ENCODE data around the gene MAB21L3.

DNA sequence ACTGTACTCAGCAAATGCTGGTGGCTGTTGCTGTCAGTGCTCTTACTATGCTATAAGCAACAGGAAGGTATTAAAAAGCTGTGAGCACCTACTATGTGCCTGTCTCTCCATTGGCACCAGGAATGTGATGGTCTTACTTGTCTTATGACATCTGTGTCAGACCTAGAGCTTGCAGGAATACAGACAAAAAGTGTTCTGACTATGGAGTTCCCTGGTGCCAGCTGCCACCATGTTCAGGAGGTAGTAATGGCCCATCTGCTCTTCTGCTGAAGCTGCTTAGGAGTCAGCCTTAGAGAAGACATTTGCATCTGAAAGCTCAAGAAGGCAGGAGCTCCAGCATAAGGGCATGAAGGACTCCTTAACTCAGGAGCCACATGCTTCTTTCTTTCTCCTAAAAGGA lies 52.3 kb downstream of the MAB21L3 start:
- TF ChIP-seq, protein P1, sequence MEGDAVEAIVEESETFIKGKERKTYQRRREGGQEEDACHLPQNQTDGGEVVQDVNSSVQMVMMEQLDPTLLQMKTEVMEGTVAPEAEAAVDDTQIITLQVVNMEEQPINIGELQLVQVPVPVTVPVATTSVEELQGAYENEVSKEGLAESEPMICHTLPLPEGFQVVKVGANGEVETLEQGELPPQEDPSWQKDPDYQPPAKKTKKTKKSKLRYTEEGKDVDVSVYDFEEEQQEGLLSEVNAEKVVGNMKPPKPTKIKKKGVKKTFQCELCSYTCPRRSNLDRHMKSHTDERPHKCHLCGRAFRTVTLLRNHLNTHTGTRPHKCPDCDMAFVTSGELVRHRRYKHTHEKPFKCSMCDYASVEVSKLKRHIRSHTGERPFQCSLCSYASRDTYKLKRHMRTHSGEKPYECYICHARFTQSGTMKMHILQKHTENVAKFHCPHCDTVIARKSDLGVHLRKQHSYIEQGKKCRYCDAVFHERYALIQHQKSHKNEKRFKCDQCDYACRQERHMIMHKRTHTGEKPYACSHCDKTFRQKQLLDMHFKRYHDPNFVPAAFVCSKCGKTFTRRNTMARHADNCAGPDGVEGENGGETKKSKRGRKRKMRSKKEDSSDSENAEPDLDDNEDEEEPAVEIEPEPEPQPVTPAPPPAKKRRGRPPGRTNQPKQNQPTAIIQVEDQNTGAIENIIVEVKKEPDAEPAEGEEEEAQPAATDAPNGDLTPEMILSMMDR (IDR thresholded peaks at IDR 0.05; ENCODE audit: low read depth, low read length, missing input control), result no peak
- TF ChIP-seq, protein P2, sequence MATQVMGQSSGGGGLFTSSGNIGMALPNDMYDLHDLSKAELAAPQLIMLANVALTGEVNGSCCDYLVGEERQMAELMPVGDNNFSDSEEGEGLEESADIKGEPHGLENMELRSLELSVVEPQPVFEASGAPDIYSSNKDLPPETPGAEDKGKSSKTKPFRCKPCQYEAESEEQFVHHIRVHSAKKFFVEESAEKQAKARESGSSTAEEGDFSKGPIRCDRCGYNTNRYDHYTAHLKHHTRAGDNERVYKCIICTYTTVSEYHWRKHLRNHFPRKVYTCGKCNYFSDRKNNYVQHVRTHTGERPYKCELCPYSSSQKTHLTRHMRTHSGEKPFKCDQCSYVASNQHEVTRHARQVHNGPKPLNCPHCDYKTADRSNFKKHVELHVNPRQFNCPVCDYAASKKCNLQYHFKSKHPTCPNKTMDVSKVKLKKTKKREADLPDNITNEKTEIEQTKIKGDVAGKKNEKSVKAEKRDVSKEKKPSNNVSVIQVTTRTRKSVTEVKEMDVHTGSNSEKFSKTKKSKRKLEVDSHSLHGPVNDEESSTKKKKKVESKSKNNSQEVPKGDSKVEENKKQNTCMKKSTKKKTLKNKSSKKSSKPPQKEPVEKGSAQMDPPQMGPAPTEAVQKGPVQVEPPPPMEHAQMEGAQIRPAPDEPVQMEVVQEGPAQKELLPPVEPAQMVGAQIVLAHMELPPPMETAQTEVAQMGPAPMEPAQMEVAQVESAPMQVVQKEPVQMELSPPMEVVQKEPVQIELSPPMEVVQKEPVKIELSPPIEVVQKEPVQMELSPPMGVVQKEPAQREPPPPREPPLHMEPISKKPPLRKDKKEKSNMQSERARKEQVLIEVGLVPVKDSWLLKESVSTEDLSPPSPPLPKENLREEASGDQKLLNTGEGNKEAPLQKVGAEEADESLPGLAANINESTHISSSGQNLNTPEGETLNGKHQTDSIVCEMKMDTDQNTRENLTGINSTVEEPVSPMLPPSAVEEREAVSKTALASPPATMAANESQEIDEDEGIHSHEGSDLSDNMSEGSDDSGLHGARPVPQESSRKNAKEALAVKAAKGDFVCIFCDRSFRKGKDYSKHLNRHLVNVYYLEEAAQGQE (IDR thresholded peaks at IDR 0.05), result no peak
- no peak for TF ChIP-seq RAD21 (IDR thresholded peaks at IDR 0.05)
- no peak for TF ChIP-seq SP1 (IDR thresholded peaks at IDR 0.05)
- no peak for TF ChIP-seq JUND (IDR thresholded peaks at IDR 0.05)
- no peak for TF ChIP-seq TAF1 (conservative IDR thresholded peaks at IDR 0.05)
- no peak for TF ChIP-seq GABPA (IDR thresholded peaks at IDR 0.05 in 1 of 2, conservative IDR thresholded peaks at IDR 0.05 in 1 of 2)
- TF ChIP-seq EGR1 (IDR thresholded peaks at IDR 0.05; ENCODE audit: low read depth in 2 of 2), result no peak
